Upper lobe of left lung (tissue), 6 donors: Measurements from ENCODE around the gene TOP1. TPM values are rescaled to one million over a fixed set of nuclear protein-coding genes. Genes with fewer than 3 reads are reported as not detected.

ENCODE experiments used
- ATAC-seq, 2 donors: fragments of 200-7000 bp; cut with Tn5 transposase; one replicate each; pipeline ENCODE4 v1.9.1; 2022; ENCODE audit warnings: mild to moderate bottlenecking in 2 of 2, moderate library complexity in 2 of 2; ENCODE audit not compliant: low FRiP score in 2 of 2
- DNase-seq, 2 donors: peaks; one replicate each; pipeline ENCODE4 v3.0.0-alpha.2; 2019 to 2020
- H3K27ac ChIP-seq, 4 donors: fragments of 200-600 bp; sonication (generic); one replicate each; pipeline ENCODE4 v1.5.1; 2016 to 2019
- H3K27me3 ChIP-seq, 4 donors: fragments of 200-600 bp; sonication (generic); one replicate each; pipeline ENCODE4 v1.5.1; 2017 to 2019
- H3K36me3 ChIP-seq, 4 donors: fragments of 200-600 bp; sonication (generic); one replicate each; pipeline ENCODE4 v1.5.1; 2016 to 2019
- H3K4me1 ChIP-seq, 4 donors: fragments of 200-600 bp; sonication (generic); one replicate each; pipeline ENCODE4 v1.5.1; 2018 to 2019
- H3K4me3 ChIP-seq, 4 donors: fragments of 200-600 bp; sonication (generic); one replicate each; pipeline ENCODE4 v1.5.1; 2017 to 2019; ENCODE audit warnings: mild to moderate bottlenecking in 2 of 4, moderate library complexity in 1 of 4
- H3K9me3 ChIP-seq, 4 donors: fragments of 200-600 bp; sonication (generic); one replicate each; pipeline ENCODE4 v1.5.1; 2018 to 2019
- CTCF ChIP-seq, 6 experiments: fragments of 450-650 bp in 4 of 6; fragments of 200-600 bp in 2 of 6; sonication (generic) in 2 of 6; IDR thresholded peaks; one replicate each; pipeline ENCODE4 v1.5.1; 2016 to 2019; ENCODE audit warnings: antibody characterized with exemption in 6 of 6
- EP300 ChIP-seq, 4 donors: sonication (generic); formaldehyde crosslinking; IDR thresholded peaks; one replicate each; pipeline ENCODE4 v1.5.1; 2017; ENCODE audit warnings: antibody characterized with exemption in 4 of 4, control low read depth in 2 of 4
- POLR2A ChIP-seq, 4 donors: fragments of 450-650 bp; IDR thresholded peaks; one replicate each; pipeline ENCODE4 v1.5.1; 2016 to 2017; ENCODE audit warnings: antibody characterized with exemption in 4 of 4, mild to moderate bottlenecking in 2 of 4
- POLR2AphosphoS5 ChIP-seq, 2 donors: sonication (generic); formaldehyde crosslinking; IDR thresholded peaks; one replicate each; pipeline ENCODE4 v1.5.1; 2017; ENCODE audit warnings: antibody characterized with exemption in 2 of 2
- WGBS, 2 donors: methylation state at CpG; one replicate each; pipeline ENCODE4 v1.1.5; 2017 to 2018; 5-methylcytosine and 5-hydroxymethylcytosine counted together
- total RNA-seq, 6 donors: library from RNA; depleted of rRNA in 4 of 6; stranded (reverse); fragments of >200 nt in 4 of 6; gene quantifications; one replicate each; pipeline versions ENCODE4 v1.1.0 to v1.2.1, GENCODE V29; 2016 to 2021
- donor health status: DM: no; HTN: no; CAD: no; lungs with moderate emphysema.
- donor health status: DM: no; HTN: yes; CAD: no; lungs with severe emphysema.

The TOP1 gene
- total RNA-seq, 6 donors from 2014 or later = 39.8 to 94.2 (median 49.0) TPM

GRCh38 chr20:41030061-41030460, 1.4 kb downstream of the TOP1 start:
- TF ChIP-seq CTCF (IDR thresholded peaks at IDR 0.05) (no peak), POLR2AphosphoS5 (IDR thresholded peaks at IDR 0.05) (no peak), EP300 (IDR thresholded peaks at IDR 0.05) (no peak), POLR2A (IDR thresholded peaks at IDR 0.05) (no peak)
- Histone ChIP-seq H3K36me3 (no peaks in the 10 kb centered on the region), H3K9me3 (no peaks in the 10 kb centered on the region), H3K27ac (peak overlapping the region; percentile 94 to 100 (median 99)), H3K4me3 (peak overlapping the region; percentile 63 to 97 (median 76)), H3K4me1 (peaks cover 49 to 60% (median 50%) of the 10 kb centered on the region in 4 donors), H3K27me3 (no peaks in the 10 kb centered on the region)
- ATAC-seq (no peak), DNase-seq (no peak)
- 9 to 20% methylated on average over 6 of the region's 6 CpGs for WGBS, 2 donors

GRCh38 chr20:41030531-41031242, 2.1 kb downstream of the TOP1 start:
- Histone ChIP-seq H3K36me3 (no peaks in the 10 kb centered on the region), H3K27me3 (no peaks in the 10 kb centered on the region), H3K27ac (peak overlapping the region; percentile 94 to 100 (median 99)), H3K4me3 (peak overlapping the region; percentile 63 to 97 (median 76)), H3K4me1 (peaks cover 49 to 65% (median 52%) of the 10 kb centered on the region in 4 donors), H3K9me3 (no peaks in the 10 kb centered on the region)
- 41 to 43% methylated on average over 5 of the region's 5 CpGs for WGBS, 2 donors
- DNase-seq (peak in 1 of 2 donors; percentile 60), ATAC-seq (no peak)
- TF ChIP-seq CTCF (IDR thresholded peaks at IDR 0.05) = no peak
- peak in 2 of 4 donors; percentile 78 to 87 for TF ChIP-seq EP300 (IDR thresholded peaks at IDR 0.05)
- peak; percentile 32 to 70 for TF ChIP-seq POLR2AphosphoS5 (IDR thresholded peaks at IDR 0.05)

- Histone ChIP-seq H3K27me3 (no peaks in the 10 kb centered on the region), H3K27ac (peak overlapping the region in 3 of 4 donors; percentile 94 to 100 (median 99)), H3K4me3 (peak overlapping the region in 3 of 4 donors; percentile 63 to 80 (median 73)), H3K4me1 (peaks cover 49 to 70% (median 55%) of the 10 kb centered on the region in 4 donors), H3K9me3 (no peaks in the 10 kb centered on the region), H3K36me3 (no peaks in the 10 kb centered on the region)
- no peak for DNase-seq
- no peak for TF ChIP-seq POLR2AphosphoS5 (IDR thresholded peaks at IDR 0.05)
- TF ChIP-seq CTCF (IDR thresholded peaks at IDR 0.05) = no peak
- no peak for TF ChIP-seq EP300 (IDR thresholded peaks at IDR 0.05)
- no peak for TF ChIP-seq POLR2A (IDR thresholded peaks at IDR 0.05)
- no peak for ATAC-seq
- WGBS, 2 donors = 83 to 88% methylated on average over 2 of the region's 2 CpGs
Measured at GRCh38 chr20:41031243-41031619, 2.6 kb downstream of the TOP1 start.

- Histone ChIP-seq H3K4me1 (peaks cover 49 to 77% (median 56%) of the 10 kb centered on the region in 4 donors), H3K9me3 (no peaks in the 10 kb centered on the region), H3K4me3 (peak overlapping the region in 1 of 4 donors; percentile 63), H3K36me3 (no peaks in the 10 kb centered on the region), H3K27ac (no peak overlapping the region), H3K27me3 (no peaks in the 10 kb centered on the region)
- TF ChIP-seq CTCF (IDR thresholded peaks at IDR 0.05) = no peak
- no peak for TF ChIP-seq POLR2AphosphoS5 (IDR thresholded peaks at IDR 0.05)
- no peak for TF ChIP-seq EP300 (IDR thresholded peaks at IDR 0.05)
- TF ChIP-seq POLR2A (IDR thresholded peaks at IDR 0.05) = no peak
- DNase-seq (no peak), ATAC-seq (no peak)
- WGBS, 2 donors = 88 to 93% methylated on average over 3 of the region's 3 CpGs
Measured at GRCh38 chr20:41032271-41032670, 3.6 kb downstream of the TOP1 start.

- DNase-seq = no peak
- TF ChIP-seq POLR2AphosphoS5 (IDR thresholded peaks at IDR 0.05) (no peak), POLR2A (IDR thresholded peaks at IDR 0.05) (no peak), CTCF (IDR thresholded peaks at IDR 0.05) (no peak), EP300 (IDR thresholded peaks at IDR 0.05) (no peak)
- Histone ChIP-seq H3K4me3 (no peak overlapping the region), H3K27ac (no peak overlapping the region), H3K27me3 (no peaks in the 10 kb centered on the region), H3K4me1 (peaks cover 51 to 90% (median 67%) of the 10 kb centered on the region in 4 donors), H3K9me3 (no peaks in the 10 kb centered on the region), H3K36me3 (no peaks in the 10 kb centered on the region)
- 79 to 80% methylated on average over 3 of the region's 3 CpGs for WGBS, 2 donors
- no peak for ATAC-seq
Measured at GRCh38 chr20:41034239-41034638, 5.6 kb downstream of the TOP1 start.
